Gastroesophageal sphincter (tissue), 3 donors: ENCODE measurements around the gene CACNA2D3.

Experiments used
- EP300 ChIP-seq: sonication (generic); formaldehyde crosslinking; IDR thresholded peaks from one replicate; pipeline ENCODE4 v1.6.1; 2017; ENCODE audit warnings: antibody characterized with exemption, mild to moderate bottlenecking
- POLR2A ChIP-seq, 2 donors: fragments of 450-650 bp; IDR thresholded peaks; one replicate each; pipeline ENCODE4 v1.6.1; 2017; ENCODE audit warnings: antibody characterized with exemption in 2 of 2, mild to moderate bottlenecking in 2 of 2, moderate library complexity in 1 of 2
- POLR2AphosphoS5 ChIP-seq: sonication (generic); formaldehyde crosslinking; IDR thresholded peaks from one replicate; pipeline ENCODE4 v1.6.1; 2017; ENCODE audit warnings: antibody characterized with exemption
- TF ChIP-seq, protein P1 (sequence below), 4 experiments: fragments of 200-600 bp in 2 of 4; fragments of 450-650 bp in 2 of 4; sonication (generic) in 1 of 4; IDR thresholded peaks; one replicate each; pipeline ENCODE4 v1.5.1; 2017 to 2019; ENCODE audit warnings: antibody characterized with exemption in 4 of 4, mild to moderate bottlenecking in 2 of 4, moderate library complexity in 2 of 4

DNA sequence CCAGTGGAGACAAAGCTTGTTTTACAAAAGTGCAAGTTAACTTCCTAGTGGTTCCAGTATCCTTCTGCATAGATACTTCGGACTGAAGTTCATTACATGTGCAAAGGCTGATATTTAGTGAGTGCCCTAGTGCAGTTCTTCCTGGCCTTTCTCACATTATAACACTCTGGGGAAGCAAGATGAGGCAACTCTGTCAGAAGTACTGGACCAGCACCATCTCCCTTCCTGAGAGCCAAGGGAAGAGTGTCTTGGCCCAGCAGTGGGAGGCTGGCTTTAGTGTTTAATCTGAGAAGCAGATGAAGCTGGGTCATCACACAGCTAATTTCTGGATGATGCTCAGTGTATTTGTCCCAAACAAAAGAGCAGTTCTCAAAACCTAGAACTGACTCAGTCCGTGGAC, 397.7 kb downstream of the CACNA2D3 start:
- TF ChIP-seq, protein P1, sequence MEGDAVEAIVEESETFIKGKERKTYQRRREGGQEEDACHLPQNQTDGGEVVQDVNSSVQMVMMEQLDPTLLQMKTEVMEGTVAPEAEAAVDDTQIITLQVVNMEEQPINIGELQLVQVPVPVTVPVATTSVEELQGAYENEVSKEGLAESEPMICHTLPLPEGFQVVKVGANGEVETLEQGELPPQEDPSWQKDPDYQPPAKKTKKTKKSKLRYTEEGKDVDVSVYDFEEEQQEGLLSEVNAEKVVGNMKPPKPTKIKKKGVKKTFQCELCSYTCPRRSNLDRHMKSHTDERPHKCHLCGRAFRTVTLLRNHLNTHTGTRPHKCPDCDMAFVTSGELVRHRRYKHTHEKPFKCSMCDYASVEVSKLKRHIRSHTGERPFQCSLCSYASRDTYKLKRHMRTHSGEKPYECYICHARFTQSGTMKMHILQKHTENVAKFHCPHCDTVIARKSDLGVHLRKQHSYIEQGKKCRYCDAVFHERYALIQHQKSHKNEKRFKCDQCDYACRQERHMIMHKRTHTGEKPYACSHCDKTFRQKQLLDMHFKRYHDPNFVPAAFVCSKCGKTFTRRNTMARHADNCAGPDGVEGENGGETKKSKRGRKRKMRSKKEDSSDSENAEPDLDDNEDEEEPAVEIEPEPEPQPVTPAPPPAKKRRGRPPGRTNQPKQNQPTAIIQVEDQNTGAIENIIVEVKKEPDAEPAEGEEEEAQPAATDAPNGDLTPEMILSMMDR (IDR thresholded peaks at IDR 0.05): no peak
- no peak for TF ChIP-seq POLR2AphosphoS5
- no peak for TF ChIP-seq POLR2A (IDR thresholded peaks at IDR 0.05)
- no peak for TF ChIP-seq EP300
